Neural cell (in vitro differentiated cells): ENCODE results near the gene TFCP2. TPM values are rescaled to one million over a fixed set of nuclear protein-coding genes. Genes with fewer than 3 reads are reported as not detected.

Experiments used
- H2AFZ ChIP-seq: fragments of 200-600, 300-800 bp; sonication (generic), shearing (Covaris generic); 2 replicates; pipeline ENCODE4 v1.6.0; 2014; ENCODE audit warnings: low read depth, mild to moderate bottlenecking, antibody characterized with exemption, low read length, moderate library complexity
- H3F3A ChIP-seq: fragments of 200-600 bp; shearing (Covaris generic); 2 replicates; pipeline ENCODE4 v1.6.1; 2016; ENCODE audit warnings: mild to moderate bottlenecking, moderate library complexity, mixed read lengths, antibody characterized with exemption, low read length; ENCODE audit not compliant: insufficient read depth, poor library complexity, severe bottlenecking
- H3K27ac ChIP-seq: fragments of 200-600, 300-800 bp; sonication (generic), shearing (Covaris generic); 2 replicates; pipeline ENCODE4 v1.5.1; 2014; ENCODE audit warnings: mild to moderate bottlenecking, low read length, moderate library complexity
- H3K27me3 ChIP-seq: fragments of 300-800, 200-600 bp; sonication (generic), shearing (Covaris generic); 2 replicates; pipeline ENCODE4 v1.6.0; 2014; ENCODE audit warnings: mild to moderate bottlenecking, low read depth, low read length, moderate library complexity; ENCODE audit not compliant: insufficient read depth
- H3K36me3 ChIP-seq: fragments of 300-800, 200-600 bp; sonication (generic), shearing (Covaris generic); 2 replicates; pipeline ENCODE4 v1.5.1; 2014; ENCODE audit warnings: mild to moderate bottlenecking, antibody characterized with exemption, low read length, moderate library complexity; ENCODE audit not compliant: insufficient read depth
- H3K4me2 ChIP-seq: fragments of 300-800, 200-600 bp; sonication (generic), shearing (Covaris generic); 2 replicates; pipeline ENCODE4 v1.6.0; 2014; ENCODE audit warnings: mild to moderate bottlenecking, low read length
- H3K4me3 ChIP-seq: fragments of 300-800, 200-600 bp; sonication (generic), shearing (Covaris generic); 2 replicates; pipeline ENCODE4 v1.5.1; 2014; ENCODE audit warnings: mild to moderate bottlenecking, low read length, moderate library complexity
- H3K79me2 ChIP-seq: fragments of 200-600 bp; shearing (Covaris generic); replicated peaks from 2 replicates; pipeline ENCODE4 v1.6.0; 2014; ENCODE audit warnings: mild to moderate bottlenecking, low read length, moderate library complexity; ENCODE audit not compliant: insufficient read depth
- H3K9ac ChIP-seq: fragments of 300-800, 200-600 bp; sonication (generic), shearing (Covaris generic); 2 replicates; pipeline ENCODE4 v1.6.1; 2016; ENCODE audit warnings: mild to moderate bottlenecking, low read length, mixed read lengths
- H3K9me2 ChIP-seq: fragments of 200-600 bp; shearing (Covaris generic); 2 replicates; pipeline ENCODE4 v1.6.1; 2016; ENCODE audit warnings: mild to moderate bottlenecking, low read length, mixed read lengths; ENCODE audit not compliant: insufficient read depth
- H3K9me3 ChIP-seq: fragments of 200-600, 300-800 bp; sonication (generic), shearing (Covaris generic); 2 replicates; pipeline ENCODE4 v1.6.1; 2016; ENCODE audit warnings: mild to moderate bottlenecking, mixed run types, low read length, moderate library complexity, mixed read lengths
- H4K20me1 ChIP-seq: fragments of 200-600 bp; shearing (Covaris generic); 2 replicates; pipeline ENCODE4 v1.6.1; 2016; ENCODE audit warnings: mild to moderate bottlenecking, mixed run types; ENCODE audit not compliant: insufficient read depth
- CTCF ChIP-seq: fragments of 450-650 bp; IDR thresholded peaks from 2 replicates; pipeline ENCODE4 v1.5.1; 2014; ENCODE audit warnings: antibody characterized with exemption, mild to moderate bottlenecking, moderate library complexity; ENCODE audit not compliant: poor library complexity, severe bottlenecking
- EP300 ChIP-seq: fragments of 450-650 bp; conservative IDR thresholded peaks from 2 replicates; pipeline ENCODE4 v1.6.1; 2014; ENCODE audit warnings: antibody characterized with exemption, mild to moderate bottlenecking, moderate library complexity; ENCODE audit not compliant: poor library complexity, severe bottlenecking
- EZH2 ChIP-seq: fragments of 200-600, 300-800 bp; shearing (Covaris generic), sonication (generic); IDR thresholded peaks from 2 replicates; pipeline ENCODE4 v1.6.1; 2014; ENCODE audit warnings: antibody characterized with exemption, low read length, borderline replicate concordance, mild to moderate bottlenecking; ENCODE audit not compliant: insufficient read depth, poor library complexity, severe bottlenecking
- MXI1 ChIP-seq: fragments of 450-650 bp; conservative IDR thresholded peaks from 2 replicates; pipeline ENCODE4 v1.6.1; 2014; ENCODE audit warnings: antibody characterized with exemption, mild to moderate bottlenecking; ENCODE audit not compliant: poor library complexity, severe bottlenecking
- POLR2AphosphoS5 ChIP-seq: IDR thresholded peaks from 2 replicates; pipeline ENCODE4 v1.6.1; 2012
- RAD21 ChIP-seq: fragments of 450-650 bp; conservative IDR thresholded peaks from 2 replicates; pipeline ENCODE4 v1.6.1; 2014; ENCODE audit warnings: antibody characterized with exemption, mild to moderate bottlenecking, moderate library complexity
- REST ChIP-seq: IDR thresholded peaks from 2 replicates; pipeline ENCODE4 v1.6.1; 2012; ENCODE audit warnings: borderline replicate concordance
- SMC3 ChIP-seq: fragments of 450-650 bp; conservative IDR thresholded peaks from 2 replicates; pipeline ENCODE4 v1.6.1; 2014; ENCODE audit warnings: antibody characterized with exemption, mild to moderate bottlenecking, moderate library complexity; ENCODE audit not compliant: poor library complexity
- TAF1 ChIP-seq: IDR thresholded peaks from 2 replicates; pipeline ENCODE4 v1.6.1; 2012; ENCODE audit warnings: low read depth
- polyA plus RNA-seq: library from polyadenylated mRNA; depleted of rRNA; stranded (reverse); fragments of >200 nt; gene quantifications from 2 replicates; pipeline ENCODE4 v1.2.3, GENCODE V29; 2014

TFCP2 gene
- polyA plus RNA-seq, 1 donor from 2014 or later = 28.6 TPM

GRCh38 chr12:51150777-51151176, 22.2 kb downstream of the TFCP2 start:
- Histone ChIP-seq H3K27me3 (no peaks in the 10 kb centered on the region), H3K79me2 (peaks cover 3% of the 10 kb centered on the region), H3K9ac (no peak overlapping the region), H3K9me2 (no peaks in the 10 kb centered on the region), H3K9me3 (no peaks in the 10 kb centered on the region), H4K20me1 (no peaks in the 10 kb centered on the region), H2AFZ (no peak overlapping the region), H3F3A (no peaks in the 10 kb centered on the region), H3K4me3 (no peak overlapping the region), H3K36me3 (no peaks in the 10 kb centered on the region), H3K4me2 (no peak overlapping the region), H3K27ac (no peak overlapping the region)
- TF ChIP-seq RAD21 (no peak), CTCF (no peak), EZH2 (no peak), REST (no peak), MXI1 (no peak)

- Histone ChIP-seq H3K4me3 (no peak overlapping the region), H3K79me2 (peaks cover 7% of the 10 kb centered on the region), H3K27me3 (no peaks in the 10 kb centered on the region), H3K4me2 (no peak overlapping the region), H2AFZ (no peak overlapping the region), H3K9me2 (no peaks in the 10 kb centered on the region), H3K9me3 (no peaks in the 10 kb centered on the region), H3K9ac (no peak overlapping the region), H3K27ac (no peak overlapping the region), H3K36me3 (no peaks in the 10 kb centered on the region), H4K20me1 (no peaks in the 10 kb centered on the region), H3F3A (no peaks in the 10 kb centered on the region)
- TF ChIP-seq POLR2AphosphoS5 (no peak), RAD21 (no peak), CTCF (no peak), EP300 (no peak), MXI1 (no peak), REST (no peak), SMC3 (no peak), TAF1 (no peak), EZH2 (no peak)
Observed at GRCh38 chr12:51147309-51147708, 25.6 kb downstream of the TFCP2 start.
